ENCODE data around the gene STAB1.

Gene STAB1

DNA sequence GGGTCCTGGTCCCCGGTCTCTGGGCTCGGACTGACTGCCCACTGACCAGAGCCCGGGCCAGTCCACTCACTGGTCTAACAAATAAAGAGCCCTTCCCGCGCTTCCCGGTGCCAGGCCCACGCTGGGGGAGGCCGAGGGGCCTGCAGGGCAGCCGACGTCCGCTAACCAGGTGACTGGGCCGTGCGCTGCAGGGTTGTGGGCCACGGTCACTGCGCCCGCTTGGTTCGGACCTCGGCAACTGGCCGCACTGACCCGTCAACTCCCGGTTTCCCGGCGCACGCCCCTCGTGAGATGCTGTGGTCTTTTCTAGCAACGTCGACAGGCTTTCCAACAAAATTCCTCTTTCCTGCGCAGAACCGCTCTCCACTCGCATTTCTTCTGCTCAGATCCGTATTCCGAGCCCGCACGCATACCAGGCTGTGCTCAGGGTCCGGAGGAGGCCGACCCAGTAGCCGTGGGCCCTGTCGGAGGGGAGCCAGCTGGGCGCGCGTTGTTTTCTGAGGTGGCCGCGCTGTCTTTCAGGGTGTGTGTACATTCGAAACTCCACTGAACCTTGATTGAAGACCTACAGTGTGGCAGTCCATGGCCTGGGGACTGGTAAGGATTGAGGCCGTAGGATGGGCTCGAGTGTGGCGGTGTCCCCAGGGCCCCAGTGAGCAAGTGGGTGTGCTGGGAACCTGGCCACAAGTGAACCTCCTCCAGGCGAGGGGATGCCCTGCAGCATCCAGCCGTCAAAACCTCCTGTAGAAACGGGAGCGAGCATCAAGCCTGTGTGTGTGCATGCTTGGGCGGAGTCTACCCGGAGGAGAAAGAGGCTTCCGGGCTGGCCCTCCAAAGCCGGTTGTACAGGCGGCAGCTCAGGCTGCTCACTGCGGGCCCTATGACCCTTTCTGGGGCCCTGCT is 39.4 kb downstream of the STAB1 start:
- no peak for DNase-seq (ENCODE audit: low spot score)

DNA sequence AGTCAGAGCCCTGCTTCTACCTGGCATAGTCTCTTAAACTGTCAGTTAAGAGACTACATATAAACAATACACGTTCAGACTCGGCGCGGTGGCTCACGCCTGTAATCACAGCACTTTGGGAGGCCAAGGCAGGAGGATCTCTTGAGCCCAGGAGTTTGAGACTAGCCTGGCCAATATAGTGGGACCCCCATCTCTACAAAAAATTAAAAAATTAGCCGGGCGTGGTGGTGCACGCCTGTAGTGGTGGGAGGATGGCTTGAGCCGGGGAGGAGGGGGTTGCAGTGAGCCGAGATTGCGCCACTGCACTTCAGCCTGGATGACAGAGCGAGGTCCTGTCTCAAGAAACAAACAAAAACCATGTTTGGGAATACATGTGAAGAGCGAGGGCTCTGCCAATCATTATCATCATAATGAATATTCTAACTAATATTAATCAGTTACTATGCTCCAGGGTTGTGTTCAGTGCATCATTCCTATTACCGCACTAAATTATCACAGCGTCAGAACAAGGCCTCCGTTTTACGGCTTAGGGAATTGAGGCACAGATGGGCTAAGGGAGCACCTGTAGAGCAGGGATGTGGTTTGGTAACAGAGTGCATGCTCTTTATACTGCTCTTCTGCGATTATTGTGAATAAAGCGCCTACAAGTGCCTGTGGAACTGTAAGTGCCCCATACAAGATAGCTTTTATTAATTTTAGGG is 40.4 kb downstream of the STAB1 start:
- DNase-seq (ENCODE audit: low spot score): no peak

DNA sequence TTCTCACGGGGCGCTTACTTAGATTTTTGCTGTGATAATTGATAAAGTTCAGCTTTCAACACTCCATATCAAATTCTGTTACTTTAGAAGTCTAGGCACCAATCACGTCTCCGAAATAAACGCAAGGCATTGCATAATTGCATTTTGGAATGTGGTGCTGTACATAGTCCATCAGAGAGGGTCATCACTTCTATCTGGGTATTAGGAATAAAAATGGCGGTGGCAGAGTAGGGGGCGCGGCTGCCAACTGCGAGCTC is 40.9 kb downstream of the STAB1 start:
- no peak for DNase-seq (ENCODE audit: low spot score)

DNA sequence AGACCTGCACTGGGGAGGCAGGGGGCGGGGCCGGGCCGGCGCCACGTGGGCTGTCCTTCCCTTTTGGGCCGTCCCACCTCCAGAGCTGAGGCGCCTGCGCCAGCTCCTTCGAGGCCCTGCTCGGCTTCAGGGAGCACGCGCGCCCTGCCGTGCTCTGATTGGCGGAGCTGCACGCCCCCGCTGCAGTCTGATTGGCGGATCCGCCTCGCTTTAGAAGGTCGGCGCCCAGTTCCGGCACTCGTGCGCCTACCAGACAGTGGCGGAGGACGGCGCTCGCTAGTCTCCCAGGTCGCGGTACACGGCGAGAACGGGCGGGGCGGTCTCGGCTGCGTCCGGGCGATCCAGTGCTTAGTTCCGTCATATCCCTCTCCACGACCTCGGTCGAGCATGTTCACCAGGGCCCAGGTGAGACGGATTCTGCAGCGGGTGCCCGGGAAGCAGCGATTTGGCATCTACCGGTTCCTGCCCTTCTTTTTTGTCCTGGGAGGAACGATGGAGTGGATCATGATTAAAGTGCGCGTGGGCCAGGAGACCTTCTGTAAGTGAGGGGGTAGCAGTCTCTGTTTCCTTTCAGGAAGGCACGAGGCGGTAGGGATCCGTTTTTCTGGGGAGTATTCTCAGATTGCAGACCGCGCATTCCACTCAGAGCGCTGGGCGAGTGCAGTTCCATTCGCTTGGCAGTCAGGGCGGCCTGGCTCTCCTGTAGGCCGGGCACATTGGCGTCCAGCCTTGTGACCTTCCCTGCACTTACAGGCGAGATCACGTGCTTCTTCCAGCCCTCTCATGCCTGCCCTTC is 41.4 kb downstream of the STAB1 start, which contains the start of gene UQCC5:
Gene UQCC5, plus strand, starts transcription at position 237 of the 796 bp plus-strand sequence. Its CDS starts 151 bp downstream, at position 388.
- DNase-seq (ENCODE audit: low spot score): peak; percentile 96

DNA sequence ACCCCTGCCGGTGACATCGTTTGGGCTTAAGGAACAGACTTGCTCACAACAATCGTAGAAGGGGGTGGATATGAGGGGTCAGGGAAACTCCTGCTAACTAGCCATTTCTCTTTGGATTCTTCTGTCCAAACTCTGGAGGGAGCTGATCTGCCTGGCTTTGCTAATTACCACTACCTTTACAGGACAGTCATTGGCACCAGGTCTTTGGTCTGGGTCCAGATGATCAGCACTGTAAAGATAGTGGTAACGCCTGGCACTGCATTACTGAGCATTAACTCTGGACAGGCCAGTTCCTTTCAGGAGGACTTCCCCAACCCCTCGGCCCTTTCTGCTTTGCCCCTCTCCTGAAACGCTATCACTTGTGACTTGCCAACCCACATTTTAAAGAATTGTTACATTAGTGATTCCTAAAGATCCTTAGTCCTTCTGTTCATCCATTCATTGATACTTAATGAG is 42.1 kb downstream of the STAB1 start:
- no peak for DNase-seq (ENCODE audit: low spot score)

DNA sequence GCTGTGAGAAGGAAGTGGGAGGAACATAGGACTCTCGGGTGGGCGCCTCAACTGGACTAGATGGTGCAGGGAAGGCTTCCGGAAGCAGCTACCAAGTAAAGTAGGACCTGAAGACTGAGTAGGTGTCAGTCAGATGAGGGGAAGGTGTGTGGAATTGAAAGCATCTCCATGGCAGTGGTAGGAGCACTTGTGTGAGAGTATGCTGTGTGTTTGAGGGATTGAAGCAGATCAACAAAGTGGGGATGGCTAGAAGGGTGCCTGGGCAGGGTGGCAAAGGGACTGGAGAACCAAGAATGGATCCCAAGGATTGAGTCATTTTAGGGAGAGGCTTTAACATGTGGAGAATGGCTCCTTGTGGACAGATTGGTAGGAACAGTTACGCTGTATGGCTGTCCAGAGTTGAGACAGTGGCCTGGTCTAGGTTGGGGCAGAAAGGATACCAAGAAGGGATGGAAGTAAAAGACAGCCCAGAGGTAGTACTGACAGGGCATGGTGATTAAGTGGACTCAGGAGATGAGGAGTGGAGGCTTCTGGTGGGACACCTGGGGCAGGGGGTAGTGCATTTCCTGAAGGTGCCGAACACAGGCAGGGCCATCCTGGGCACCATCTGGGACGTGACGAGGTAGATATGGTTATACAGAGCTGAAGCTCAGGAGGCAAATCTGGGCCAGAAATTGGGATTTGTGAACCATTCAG is 42.7 kb downstream of the STAB1 start:
- no peak for DNase-seq (ENCODE audit: low spot score)

DNA sequence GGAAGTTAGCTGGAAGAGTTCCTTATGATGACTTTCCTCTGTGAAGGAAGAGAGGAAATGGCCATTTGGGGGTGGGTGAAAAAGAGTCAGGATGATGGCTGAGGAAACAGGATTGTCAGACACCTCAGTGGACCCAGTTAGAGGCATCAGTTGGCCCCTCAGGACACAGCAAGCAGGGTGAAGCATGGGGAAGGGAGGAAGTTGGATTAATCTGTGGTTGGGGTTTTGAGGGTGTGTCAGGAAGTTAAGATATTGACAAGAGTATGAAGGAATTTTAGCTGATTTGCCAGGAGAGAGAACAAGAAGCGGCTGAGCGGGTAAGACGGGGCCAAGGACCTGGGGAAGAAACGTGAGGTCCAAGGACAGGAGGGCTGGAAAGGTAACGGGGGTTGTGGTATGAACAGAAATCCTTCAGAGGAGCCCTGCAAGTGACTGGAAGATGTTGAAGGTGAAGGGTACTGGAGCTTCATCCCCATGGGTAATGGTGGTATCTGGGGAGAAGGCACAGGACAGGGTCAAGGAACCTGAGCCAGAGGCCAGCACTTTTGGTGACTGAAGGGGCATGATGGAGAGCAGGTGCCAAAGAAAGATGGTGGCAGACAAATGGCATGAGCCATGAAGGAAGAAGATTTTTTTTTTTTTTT is 44.0 kb downstream of the STAB1 start:
- no peak for DNase-seq (ENCODE audit: low spot score)

DNA sequence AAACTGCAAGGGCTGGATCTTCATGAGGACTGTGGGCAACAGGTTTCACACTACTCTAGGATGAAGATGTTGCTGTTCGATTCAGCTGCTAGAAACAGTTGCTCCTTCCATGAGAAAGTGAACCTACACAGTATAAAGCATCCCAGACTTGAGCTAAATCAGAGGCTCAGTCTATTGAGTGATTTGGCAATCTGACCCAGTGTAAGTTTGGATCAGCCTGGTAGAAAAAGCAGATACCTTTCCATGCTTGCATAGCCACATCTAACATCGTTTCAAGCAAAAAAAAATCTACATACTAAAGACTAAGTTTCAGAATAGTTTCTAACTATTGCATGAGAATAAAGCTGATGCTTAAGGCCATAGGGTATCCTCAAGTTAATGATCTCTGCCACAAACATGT is 45.9 kb downstream of the STAB1 start:
- no peak for DNase-seq (ENCODE audit: low spot score)

DNA sequence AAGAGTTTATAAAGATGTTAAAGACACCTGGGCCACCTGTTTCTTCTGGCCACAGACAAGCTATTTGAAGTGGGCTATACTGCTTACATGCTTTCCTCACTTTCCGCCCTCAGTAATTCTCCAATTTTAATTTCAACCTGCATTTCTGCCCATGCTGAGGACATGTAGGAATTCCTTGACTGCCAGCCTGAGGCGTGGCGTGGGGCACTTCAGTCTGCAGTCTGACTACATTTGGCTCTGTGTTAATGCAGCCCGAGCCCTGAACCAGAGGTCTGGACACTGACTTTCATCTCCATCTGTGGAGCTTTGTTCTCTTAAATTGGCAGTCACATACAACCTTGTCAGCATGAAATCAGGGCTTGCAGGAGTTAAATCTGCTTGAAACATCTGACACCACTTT is 49.8 kb downstream of the STAB1 start:
- DNase-seq (ENCODE audit: low spot score): no peak

DNA sequence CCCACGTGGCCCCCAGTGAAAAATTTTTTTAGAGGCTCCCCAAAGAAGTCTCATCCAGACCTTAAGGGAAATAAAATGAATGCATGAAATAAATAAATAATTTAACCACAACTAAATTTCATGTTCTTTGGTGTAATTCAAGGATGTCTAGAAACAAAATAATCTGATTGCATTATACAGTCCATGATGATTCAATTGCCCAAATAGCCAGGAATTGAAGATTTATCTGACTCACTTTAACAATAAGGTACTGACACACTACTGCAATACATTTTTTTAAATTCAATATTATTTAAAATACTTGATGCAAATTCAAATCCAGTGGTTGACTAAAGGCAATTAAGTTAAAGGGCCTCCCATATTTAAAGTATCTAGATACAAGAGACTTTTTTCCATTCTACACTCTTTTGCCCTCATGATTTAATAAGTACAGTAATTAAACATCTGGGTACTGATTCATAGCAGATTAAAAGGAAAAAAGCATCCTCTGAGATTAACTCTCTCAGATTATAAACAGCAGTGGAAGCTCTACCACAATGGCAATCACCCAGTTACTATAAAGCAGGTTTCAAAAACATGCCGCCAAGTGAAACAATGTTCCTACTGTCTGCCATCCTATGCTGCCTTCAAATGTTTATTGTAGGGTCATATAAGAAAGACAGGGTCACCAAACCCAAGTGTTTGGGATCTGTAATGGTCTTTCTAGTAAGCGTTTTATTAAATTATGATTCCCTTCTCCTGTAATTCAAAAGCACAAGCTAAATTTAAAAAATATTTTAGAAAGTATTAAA is 51.2 kb downstream of the STAB1 start:
- peak; percentile 49 for DNase-seq (ENCODE audit: low spot score)

DNA sequence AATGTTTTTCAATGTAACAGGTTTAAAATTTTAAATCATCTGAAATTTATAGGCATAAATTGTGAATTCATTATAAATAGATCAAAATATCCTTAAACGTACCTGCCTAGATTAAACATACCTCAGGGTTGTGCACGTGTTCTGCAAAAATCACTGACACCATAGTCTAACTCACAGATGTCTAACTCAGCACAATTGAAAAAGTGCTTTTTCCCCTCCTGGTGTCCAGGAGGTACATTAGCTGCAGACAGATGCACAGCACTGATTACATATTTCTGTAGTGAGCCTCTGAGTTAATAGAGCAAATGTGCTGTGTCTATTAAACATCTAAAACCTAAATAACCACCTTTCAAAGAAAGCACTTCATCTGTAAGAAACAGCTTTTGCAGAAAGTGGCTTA is 52.0 kb downstream of the STAB1 start:
- DNase-seq (ENCODE audit: low spot score): no peak

DNA sequence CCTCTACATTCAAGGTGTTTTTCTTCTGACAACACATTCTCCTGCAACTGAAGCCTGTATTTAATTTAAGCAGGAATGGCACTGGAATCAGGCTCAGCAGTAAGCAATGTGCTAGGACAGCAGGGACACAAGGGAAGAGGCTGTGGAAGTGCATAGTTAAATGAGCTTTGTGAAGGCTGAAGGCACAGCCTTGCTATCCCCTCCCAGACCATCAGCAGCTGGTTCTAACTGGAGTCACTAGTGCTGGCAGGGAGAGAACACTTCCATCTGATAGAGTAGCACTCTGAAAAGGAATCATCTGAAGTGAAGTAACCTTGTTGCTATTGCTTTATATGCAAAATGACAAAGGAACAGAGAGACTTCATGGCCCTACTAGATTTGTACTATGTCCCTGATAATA is 56.0 kb downstream of the STAB1 start:
- peak; percentile 78 for DNase-seq (ENCODE audit: low spot score)

DNA sequence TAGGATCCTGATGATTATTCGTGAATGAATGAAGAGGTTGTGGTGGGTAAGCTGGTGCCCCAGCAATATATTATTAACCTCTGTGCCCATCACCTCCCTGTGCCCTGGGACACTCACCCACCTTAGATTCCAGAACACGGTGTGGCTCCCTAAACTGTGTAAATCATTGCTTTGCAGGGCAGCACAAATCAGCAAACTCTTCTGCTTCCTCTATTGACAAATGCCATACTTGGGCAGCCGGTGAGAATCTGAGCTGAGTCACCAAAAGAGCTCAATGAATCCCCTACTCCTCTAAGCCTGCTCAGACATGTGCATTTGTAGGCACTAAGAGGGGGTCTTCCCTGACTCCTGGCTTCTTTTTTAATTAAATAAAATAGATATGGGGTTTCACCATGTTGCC is 57.0 kb downstream of the STAB1 start:
- no peak for DNase-seq (ENCODE audit: low spot score)

DNA sequence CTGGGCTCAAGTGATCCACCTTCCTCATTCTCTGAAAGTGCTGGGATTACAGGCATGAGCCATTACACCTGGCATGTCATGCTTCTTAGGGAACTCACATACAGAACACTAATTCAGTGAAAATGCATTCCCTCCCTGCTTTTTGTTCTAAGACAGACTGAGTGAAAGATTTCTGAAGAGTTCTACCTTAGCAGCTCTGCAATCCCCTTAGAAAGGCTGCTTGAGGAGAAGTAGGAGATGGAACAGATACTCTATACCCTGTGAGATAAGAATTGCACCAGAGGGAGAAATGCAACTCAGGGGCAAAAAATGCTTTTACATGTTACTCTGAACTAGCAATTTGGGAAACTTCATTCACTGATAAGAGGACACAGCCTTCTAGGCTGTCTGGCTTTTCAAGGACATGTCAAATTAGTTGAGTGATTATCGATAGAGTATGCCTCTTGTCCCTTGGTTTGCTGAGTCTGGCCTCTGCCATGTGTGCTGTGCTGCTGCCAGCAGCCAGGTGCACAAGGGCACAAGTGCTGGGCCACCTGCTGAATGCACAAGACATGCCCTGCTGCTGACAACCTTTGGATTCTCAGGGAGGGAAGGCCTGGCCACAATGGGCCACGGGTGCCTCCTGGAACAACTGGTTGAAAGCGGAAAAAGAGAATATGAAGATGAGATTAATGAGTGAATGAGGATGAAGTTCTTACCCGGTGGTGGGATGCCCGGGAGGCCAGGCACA is 59.1 kb downstream of the STAB1 start:
- DNase-seq (ENCODE audit: low spot score): no peak

DNA sequence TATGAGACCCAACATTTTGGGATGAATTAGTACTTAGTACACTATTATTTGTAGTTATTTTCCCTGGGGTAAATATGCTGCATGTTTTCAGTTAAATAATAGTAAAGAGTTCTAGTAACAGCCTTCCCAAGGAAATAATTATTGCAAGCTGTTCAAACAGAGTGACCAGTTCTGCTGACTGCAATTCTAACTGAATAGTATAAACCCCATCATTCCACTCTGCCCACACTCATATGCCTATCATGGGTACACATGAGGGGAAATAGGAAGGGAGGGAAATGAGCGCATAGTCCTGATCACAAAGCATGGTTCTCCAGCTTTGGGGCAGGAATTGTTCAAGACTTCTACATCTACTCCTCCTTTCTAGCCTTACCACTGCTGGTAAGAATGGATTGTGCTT is 59.9 kb downstream of the STAB1 start:
- DNase-seq (ENCODE audit: low spot score): no peak

DNA sequence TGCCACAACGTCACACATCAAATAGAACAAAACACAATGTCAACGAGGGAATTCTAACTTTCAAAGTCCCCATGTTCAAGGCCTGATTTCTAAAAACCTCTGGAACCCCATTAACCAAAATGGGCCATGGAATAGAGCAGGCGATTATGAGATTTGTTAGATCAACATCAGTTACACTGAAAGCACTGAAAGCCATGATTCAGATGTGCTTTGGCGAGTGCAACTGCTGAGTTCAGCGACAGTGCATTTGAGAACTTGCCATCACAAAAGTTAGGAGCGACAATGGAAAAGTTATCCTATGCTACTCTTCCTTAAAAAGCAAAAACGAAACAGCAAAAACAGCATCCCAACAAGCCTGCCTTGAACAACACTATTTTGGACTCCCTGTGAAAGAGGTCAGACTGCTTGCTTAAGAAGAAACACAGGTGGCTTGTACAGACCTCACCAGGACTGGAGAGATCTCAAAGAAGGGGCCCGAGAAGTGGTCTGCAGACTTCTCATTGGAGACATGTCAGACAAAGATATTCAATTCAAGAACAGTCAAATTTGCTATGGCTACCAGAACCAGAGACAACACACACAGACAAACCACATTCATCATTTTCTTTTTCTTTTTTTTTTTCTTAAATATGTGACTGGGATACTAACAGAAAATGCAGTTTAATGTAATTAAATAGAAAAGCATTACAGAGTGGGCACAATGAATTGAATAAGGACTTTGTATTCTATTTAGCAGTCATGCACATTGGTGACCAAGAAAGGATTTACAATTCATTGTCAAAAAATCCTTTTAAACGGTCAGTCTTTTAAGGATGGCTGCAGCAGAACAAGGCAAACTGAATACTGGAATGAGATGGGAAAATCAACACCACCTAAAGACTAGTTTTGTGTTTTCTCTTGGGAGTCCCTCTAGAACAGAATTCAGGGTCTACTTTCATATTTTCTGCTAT is 62.1 kb downstream of the STAB1 start:
- peak; percentile 60 for DNase-seq (ENCODE audit: low spot score)

DNA sequence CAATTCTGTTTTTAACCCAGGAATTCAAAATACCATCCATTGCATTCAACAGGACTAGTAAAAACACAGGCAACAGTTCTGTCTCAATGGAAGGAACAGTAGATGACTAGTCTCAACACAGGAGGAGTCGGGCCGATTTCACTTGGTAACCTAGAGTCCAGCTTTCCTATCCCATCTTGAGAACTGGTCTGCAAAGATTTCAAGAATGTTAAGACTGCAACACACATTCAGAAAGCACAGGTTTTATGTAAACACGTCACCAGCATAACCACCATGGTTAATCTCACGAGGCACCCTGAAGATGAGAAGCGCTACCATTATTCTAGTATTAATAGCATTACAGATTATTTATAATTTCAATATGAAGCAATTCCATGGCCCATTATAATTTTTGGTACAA is 63.3 kb downstream of the STAB1 start:
- no peak for DNase-seq (ENCODE audit: low spot score)

DNA sequence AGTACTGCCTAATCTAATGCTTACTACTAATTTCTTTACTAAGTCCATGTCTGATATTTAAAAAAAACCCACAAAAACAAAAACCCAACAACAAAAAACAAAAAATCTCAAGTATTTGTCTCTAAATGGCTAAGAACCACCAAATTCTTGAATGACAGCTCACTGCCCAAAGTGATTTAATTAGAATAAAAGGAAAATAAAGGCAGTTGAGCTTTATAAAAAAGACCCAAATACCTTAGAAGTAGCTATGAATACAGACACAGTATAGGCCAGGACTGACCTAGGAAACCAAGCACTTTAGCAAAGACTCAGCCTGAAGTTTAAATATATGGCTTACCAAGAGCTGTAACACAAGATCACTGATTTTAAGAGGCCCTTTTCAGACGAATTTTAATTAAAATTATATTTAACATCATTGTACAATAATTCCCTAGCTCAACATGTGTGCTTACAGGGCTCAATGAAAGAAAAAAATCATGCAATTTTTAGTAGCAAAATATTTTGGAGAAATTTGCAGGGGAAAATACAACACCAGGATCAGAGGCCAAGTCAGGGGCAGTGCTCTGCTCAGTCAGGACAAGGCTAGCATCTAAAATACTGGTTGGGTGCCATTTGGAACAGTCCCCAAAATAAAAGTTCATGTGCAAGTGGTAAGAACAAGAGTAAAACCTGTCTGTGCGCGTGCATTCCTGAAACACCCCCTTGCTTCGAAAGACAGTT is 66.0 kb downstream of the STAB1 start:
- DNase-seq (ENCODE audit: low spot score): no peak

Measured in pons (tissue), 1 donor.